Neural cell (in vitro differentiated cells): ENCODE measurements around the gene SH3TC2. TPM values are rescaled to one million over a fixed set of nuclear protein-coding genes. Genes with fewer than 3 reads are reported as not detected.

Source experiments
- H2AFZ ChIP-seq: fragments of 200-600, 300-800 bp; sonication (generic), shearing (Covaris generic); 2 replicates; pipeline ENCODE4 v1.6.0; 2014; ENCODE audit warnings: low read depth, mild to moderate bottlenecking, antibody characterized with exemption, low read length, moderate library complexity
- H3F3A ChIP-seq: fragments of 200-600 bp; shearing (Covaris generic); 2 replicates; pipeline ENCODE4 v1.6.1; 2016; ENCODE audit warnings: mild to moderate bottlenecking, moderate library complexity, mixed read lengths, antibody characterized with exemption, low read length; ENCODE audit not compliant: insufficient read depth, poor library complexity, severe bottlenecking
- H3K27ac ChIP-seq: fragments of 200-600, 300-800 bp; sonication (generic), shearing (Covaris generic); 2 replicates; pipeline ENCODE4 v1.5.1; 2014; ENCODE audit warnings: mild to moderate bottlenecking, low read length, moderate library complexity
- H3K27me3 ChIP-seq: fragments of 300-800, 200-600 bp; sonication (generic), shearing (Covaris generic); 2 replicates; pipeline ENCODE4 v1.6.0; 2014; ENCODE audit warnings: mild to moderate bottlenecking, low read depth, low read length, moderate library complexity; ENCODE audit not compliant: insufficient read depth
- H3K36me3 ChIP-seq: fragments of 300-800, 200-600 bp; sonication (generic), shearing (Covaris generic); 2 replicates; pipeline ENCODE4 v1.5.1; 2014; ENCODE audit warnings: mild to moderate bottlenecking, antibody characterized with exemption, low read length, moderate library complexity; ENCODE audit not compliant: insufficient read depth
- H3K4me2 ChIP-seq: fragments of 300-800, 200-600 bp; sonication (generic), shearing (Covaris generic); 2 replicates; pipeline ENCODE4 v1.6.0; 2014; ENCODE audit warnings: mild to moderate bottlenecking, low read length
- H3K4me3 ChIP-seq: fragments of 300-800, 200-600 bp; sonication (generic), shearing (Covaris generic); 2 replicates; pipeline ENCODE4 v1.5.1; 2014; ENCODE audit warnings: mild to moderate bottlenecking, low read length, moderate library complexity
- H3K79me2 ChIP-seq: fragments of 200-600 bp; shearing (Covaris generic); replicated peaks from 2 replicates; pipeline ENCODE4 v1.6.0; 2014; ENCODE audit warnings: mild to moderate bottlenecking, low read length, moderate library complexity; ENCODE audit not compliant: insufficient read depth
- H3K9ac ChIP-seq: fragments of 300-800, 200-600 bp; sonication (generic), shearing (Covaris generic); 2 replicates; pipeline ENCODE4 v1.6.1; 2016; ENCODE audit warnings: mild to moderate bottlenecking, low read length, mixed read lengths
- H3K9me2 ChIP-seq: fragments of 200-600 bp; shearing (Covaris generic); 2 replicates; pipeline ENCODE4 v1.6.1; 2016; ENCODE audit warnings: mild to moderate bottlenecking, low read length, mixed read lengths; ENCODE audit not compliant: insufficient read depth
- H3K9me3 ChIP-seq: fragments of 200-600, 300-800 bp; sonication (generic), shearing (Covaris generic); 2 replicates; pipeline ENCODE4 v1.6.1; 2016; ENCODE audit warnings: mild to moderate bottlenecking, mixed run types, low read length, moderate library complexity, mixed read lengths
- H4K20me1 ChIP-seq: fragments of 200-600 bp; shearing (Covaris generic); 2 replicates; pipeline ENCODE4 v1.6.1; 2016; ENCODE audit warnings: mild to moderate bottlenecking, mixed run types; ENCODE audit not compliant: insufficient read depth
- CTCF ChIP-seq: fragments of 450-650 bp; IDR thresholded peaks from 2 replicates; pipeline ENCODE4 v1.5.1; 2014; ENCODE audit warnings: antibody characterized with exemption, mild to moderate bottlenecking, moderate library complexity; ENCODE audit not compliant: poor library complexity, severe bottlenecking
- EP300 ChIP-seq: fragments of 450-650 bp; conservative IDR thresholded peaks from 2 replicates; pipeline ENCODE4 v1.6.1; 2014; ENCODE audit warnings: antibody characterized with exemption, mild to moderate bottlenecking, moderate library complexity; ENCODE audit not compliant: poor library complexity, severe bottlenecking
- EZH2 ChIP-seq: fragments of 200-600, 300-800 bp; shearing (Covaris generic), sonication (generic); IDR thresholded peaks from 2 replicates; pipeline ENCODE4 v1.6.1; 2014; ENCODE audit warnings: antibody characterized with exemption, low read length, borderline replicate concordance, mild to moderate bottlenecking; ENCODE audit not compliant: insufficient read depth, poor library complexity, severe bottlenecking
- MXI1 ChIP-seq: fragments of 450-650 bp; conservative IDR thresholded peaks from 2 replicates; pipeline ENCODE4 v1.6.1; 2014; ENCODE audit warnings: antibody characterized with exemption, mild to moderate bottlenecking; ENCODE audit not compliant: poor library complexity, severe bottlenecking
- POLR2AphosphoS5 ChIP-seq: IDR thresholded peaks from 2 replicates; pipeline ENCODE4 v1.6.1; 2012
- RAD21 ChIP-seq: fragments of 450-650 bp; conservative IDR thresholded peaks from 2 replicates; pipeline ENCODE4 v1.6.1; 2014; ENCODE audit warnings: antibody characterized with exemption, mild to moderate bottlenecking, moderate library complexity
- SMC3 ChIP-seq: fragments of 450-650 bp; conservative IDR thresholded peaks from 2 replicates; pipeline ENCODE4 v1.6.1; 2014; ENCODE audit warnings: antibody characterized with exemption, mild to moderate bottlenecking, moderate library complexity; ENCODE audit not compliant: poor library complexity
- TAF1 ChIP-seq: IDR thresholded peaks from 2 replicates; pipeline ENCODE4 v1.6.1; 2012; ENCODE audit warnings: low read depth
- polyA plus RNA-seq: library from polyadenylated mRNA; depleted of rRNA; stranded (reverse); fragments of >200 nt; gene quantifications from 2 replicates; pipeline ENCODE4 v1.2.3, GENCODE V29; 2014
- TF ChIP-seq, protein P1 (sequence below): IDR thresholded peaks from 2 replicates; pipeline ENCODE4 v1.6.1; 2012; ENCODE audit warnings: borderline replicate concordance

The SH3TC2 gene
- polyA plus RNA-seq, 1 donor from 2014 or later: not detected

DNA sequence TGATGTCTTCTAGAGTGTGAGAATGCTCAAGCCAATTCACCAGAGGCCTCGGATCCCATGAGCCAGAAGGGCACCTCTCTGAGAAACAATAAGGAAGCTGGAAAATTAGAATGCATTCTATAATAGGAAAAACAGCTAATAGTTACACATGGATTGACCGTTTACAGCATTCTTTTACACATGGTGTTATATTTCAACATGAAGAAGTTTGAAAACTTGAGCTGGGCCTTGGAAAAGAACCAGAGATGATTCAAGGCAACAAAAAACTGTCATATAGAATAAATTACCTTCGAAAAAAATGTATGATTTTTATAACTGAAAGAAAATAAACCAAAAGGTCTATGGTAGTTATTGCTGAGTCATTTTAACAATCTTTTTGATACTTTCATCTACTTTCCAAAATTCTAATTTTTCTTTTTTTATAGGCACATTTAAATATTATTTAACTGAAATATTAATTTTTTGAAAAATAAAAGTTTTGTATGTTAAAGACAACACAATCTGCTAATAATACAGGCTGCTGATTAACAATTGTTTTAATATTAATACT is 6.2 kb downstream of the SH3TC2 start:
- Histone ChIP-seq H3F3A (no peaks in the 10 kb centered on the region), H3K27ac (no peak overlapping the region), H3K9ac (no peak overlapping the region)

GRCh38 chr5:149054416-149054815 is 8.4 kb downstream of the SH3TC2 start:
- no peak overlapping the region for H3K4me3 ChIP-seq
- H3K9me3 ChIP-seq: no peaks in the 10 kb centered on the region
- no peak overlapping the region for H2AFZ ChIP-seq
- H4K20me1 ChIP-seq: no peaks in the 10 kb centered on the region
- no peaks in the 10 kb centered on the region for H3K9me2 ChIP-seq
- no peaks in the 10 kb centered on the region for H3K79me2 ChIP-seq
- no peaks in the 10 kb centered on the region for H3K36me3 ChIP-seq
- H3K27ac ChIP-seq: no peak overlapping the region
- H3K27me3 ChIP-seq: no peaks in the 10 kb centered on the region
- TF ChIP-seq RAD21: no peak
- TF ChIP-seq SMC3: no peak
- TF ChIP-seq, protein P1, sequence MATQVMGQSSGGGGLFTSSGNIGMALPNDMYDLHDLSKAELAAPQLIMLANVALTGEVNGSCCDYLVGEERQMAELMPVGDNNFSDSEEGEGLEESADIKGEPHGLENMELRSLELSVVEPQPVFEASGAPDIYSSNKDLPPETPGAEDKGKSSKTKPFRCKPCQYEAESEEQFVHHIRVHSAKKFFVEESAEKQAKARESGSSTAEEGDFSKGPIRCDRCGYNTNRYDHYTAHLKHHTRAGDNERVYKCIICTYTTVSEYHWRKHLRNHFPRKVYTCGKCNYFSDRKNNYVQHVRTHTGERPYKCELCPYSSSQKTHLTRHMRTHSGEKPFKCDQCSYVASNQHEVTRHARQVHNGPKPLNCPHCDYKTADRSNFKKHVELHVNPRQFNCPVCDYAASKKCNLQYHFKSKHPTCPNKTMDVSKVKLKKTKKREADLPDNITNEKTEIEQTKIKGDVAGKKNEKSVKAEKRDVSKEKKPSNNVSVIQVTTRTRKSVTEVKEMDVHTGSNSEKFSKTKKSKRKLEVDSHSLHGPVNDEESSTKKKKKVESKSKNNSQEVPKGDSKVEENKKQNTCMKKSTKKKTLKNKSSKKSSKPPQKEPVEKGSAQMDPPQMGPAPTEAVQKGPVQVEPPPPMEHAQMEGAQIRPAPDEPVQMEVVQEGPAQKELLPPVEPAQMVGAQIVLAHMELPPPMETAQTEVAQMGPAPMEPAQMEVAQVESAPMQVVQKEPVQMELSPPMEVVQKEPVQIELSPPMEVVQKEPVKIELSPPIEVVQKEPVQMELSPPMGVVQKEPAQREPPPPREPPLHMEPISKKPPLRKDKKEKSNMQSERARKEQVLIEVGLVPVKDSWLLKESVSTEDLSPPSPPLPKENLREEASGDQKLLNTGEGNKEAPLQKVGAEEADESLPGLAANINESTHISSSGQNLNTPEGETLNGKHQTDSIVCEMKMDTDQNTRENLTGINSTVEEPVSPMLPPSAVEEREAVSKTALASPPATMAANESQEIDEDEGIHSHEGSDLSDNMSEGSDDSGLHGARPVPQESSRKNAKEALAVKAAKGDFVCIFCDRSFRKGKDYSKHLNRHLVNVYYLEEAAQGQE: no peak
- no peak for TF ChIP-seq EP300
- TF ChIP-seq MXI1: no peak
- no peak for TF ChIP-seq EZH2
- TF ChIP-seq CTCF: no peak
- no peak for TF ChIP-seq TAF1
- no peak for TF ChIP-seq POLR2AphosphoS5
- H3F3A ChIP-seq: no peaks in the 10 kb centered on the region
- no peak overlapping the region for H3K4me2 ChIP-seq
- no peak overlapping the region for H3K9ac ChIP-seq

More for the DNA sequence above, 6.2 kb downstream of the SH3TC2 start:
- no peak for TF ChIP-seq CTCF
- no peak for TF ChIP-seq MXI1
- TF ChIP-seq TAF1: no peak
- no peak for TF ChIP-seq SMC3
- TF ChIP-seq, protein P1: no peak
- no peak for TF ChIP-seq POLR2AphosphoS5
- Histone ChIP-seq H3K79me2 (no peaks in the 10 kb centered on the region), H2AFZ (no peak overlapping the region), H3K4me3 (no peak overlapping the region), H3K4me2 (no peak overlapping the region), H4K20me1 (no peaks in the 10 kb centered on the region), H3K9me2 (no peaks in the 10 kb centered on the region), H3K9me3 (no peaks in the 10 kb centered on the region), H3K36me3 (no peaks in the 10 kb centered on the region), H3K27me3 (no peaks in the 10 kb centered on the region)
